ENCODE results near the gene CGRRF1. TPM values are rescaled to one million over a fixed set of nuclear protein-coding genes. Genes with fewer than 3 reads are reported as not detected.

The CGRRF1 gene
- total RNA-seq, 1 donor from 2014 or later: 16.7 TPM

DNA sequence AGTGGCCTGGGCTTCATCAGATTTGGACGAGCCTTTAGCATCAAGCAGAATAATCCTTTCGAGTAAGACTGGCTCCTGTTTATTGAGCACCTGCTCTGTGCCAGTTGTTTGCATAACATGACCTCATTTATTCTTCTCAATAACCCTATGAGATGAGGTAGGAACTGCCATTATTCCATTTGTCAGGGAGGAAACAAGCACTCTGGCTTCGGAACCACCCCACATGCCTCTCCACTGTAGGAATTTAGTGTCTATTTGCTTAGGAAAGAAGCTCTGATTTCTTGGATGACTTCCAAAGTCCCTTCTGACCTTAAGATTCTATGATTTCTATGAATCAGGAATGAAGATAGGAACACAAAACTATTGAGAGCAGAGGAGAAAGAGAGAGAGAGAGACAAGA, 68.3 kb downstream of the CGRRF1 start:
- DNase-seq (ENCODE audit: low read depth): no peak

DNA sequence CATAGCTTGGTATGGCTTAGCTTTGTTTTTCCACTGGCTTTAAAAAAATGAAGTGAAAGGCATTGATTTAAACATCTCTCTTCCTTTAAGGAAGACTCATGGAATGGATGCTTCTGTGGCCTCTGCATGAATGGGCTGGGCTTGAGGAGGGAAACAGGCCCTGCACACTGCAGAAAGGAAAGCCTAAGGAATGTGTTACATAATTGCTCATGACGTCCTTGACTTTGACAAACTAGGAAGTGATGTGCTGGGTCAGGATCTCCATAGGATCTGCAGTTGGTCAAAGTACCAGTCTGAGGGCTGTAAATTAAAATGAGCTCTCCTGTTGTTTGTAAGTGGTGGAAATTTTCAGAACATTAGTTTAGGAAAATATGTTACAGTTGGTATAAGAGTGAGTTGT, 69.9 kb downstream of the CGRRF1 start:
- peak; percentile 51 for DNase-seq (ENCODE audit: low read depth)

DNA sequence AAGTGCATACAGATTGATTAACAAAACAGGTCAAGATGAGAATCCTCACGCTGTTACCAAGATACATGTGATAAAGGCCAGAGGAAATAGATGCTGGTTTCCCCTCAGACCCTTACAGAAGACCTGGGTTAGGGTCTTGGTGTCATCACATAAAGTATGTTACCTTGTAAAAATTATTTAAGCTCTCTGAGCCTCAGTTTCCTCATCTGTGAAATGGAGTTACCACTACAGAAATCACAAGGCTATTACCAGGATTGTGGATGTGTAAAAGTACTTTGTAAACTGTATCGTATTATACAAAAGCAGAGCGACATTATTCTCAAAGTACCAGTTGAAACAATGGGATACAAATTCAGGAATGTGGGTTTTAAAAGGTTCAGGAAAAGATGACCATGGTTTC, 71.2 kb downstream of the CGRRF1 start:
- no peak for DNase-seq (ENCODE audit: low read depth)

DNA sequence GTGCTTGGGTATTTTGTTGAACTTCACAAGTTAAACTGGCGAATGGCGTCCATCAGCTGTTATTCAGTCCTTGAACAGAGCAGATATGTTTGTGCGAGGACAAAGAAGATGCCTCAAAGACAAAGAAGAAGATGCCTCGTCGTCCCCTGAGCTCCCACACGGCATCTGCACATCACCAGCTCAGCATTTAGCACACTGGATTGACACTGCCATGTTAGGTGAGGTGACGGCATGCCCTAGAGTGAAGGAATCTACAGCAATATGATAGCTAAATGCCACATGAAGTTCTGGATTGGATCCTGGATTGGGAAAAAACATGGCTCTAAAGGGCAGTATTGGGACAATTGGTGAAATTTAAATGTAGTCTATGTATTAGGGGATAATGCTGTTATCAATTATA, 72.6 kb downstream of the CGRRF1 start:
- no peak for DNase-seq (ENCODE audit: low read depth)

DNA sequence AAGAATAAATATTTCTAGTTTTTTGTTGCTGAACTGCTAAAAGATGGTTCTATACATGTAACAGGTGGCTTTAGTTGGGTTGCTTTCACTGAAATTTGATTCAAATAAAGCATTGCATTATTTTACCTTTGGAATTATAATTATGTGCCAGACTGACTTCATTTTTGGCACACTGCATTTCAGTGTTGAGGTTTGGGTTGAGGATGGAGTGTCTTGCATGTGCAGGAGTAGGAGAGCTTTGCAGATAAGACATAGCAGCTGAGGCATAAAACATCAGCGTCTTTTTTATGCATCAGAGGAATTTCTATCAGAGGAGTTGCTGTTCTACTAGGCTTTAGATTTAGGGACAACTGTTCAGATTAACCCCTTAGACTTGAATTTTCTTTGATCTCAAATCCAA, 74.4 kb downstream of the CGRRF1 start:
- no peak for DNase-seq (ENCODE audit: low read depth)

DNA sequence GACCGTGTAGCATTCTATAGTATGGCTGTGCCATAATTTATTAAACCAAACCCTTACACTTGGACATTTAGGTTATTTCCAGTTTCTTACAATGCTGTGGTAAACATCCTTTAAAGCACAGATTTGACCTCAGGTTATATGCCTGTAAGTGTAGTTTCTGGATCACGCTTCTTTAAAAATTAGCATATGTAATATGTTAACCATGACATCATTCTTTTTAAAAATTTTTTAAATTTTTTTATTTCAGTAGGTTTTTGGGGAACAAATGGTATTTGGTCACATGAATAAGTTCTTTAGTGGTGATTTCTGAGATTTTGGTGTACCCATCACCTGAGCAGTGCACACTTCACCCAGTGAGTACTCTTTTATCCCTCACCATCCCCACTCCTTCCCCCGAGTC, 75.5 kb downstream of the CGRRF1 start:
- no peak for DNase-seq (ENCODE audit: low read depth)

Other genes with a start within 250 kb of the CGRRF1 start
- gene CDKN3, start 112.9 kb upstream of the CGRRF1 start, total RNA-seq: 3.5 and 43.6 TPM in 2 replicates
- gene CNIH1, start 68.5 kb upstream of the CGRRF1 start, total RNA-seq: 171 and 203 TPM in 2 replicates
- 113 and 175 TPM in 2 replicates for gene GMFB, start 20.9 kb upstream of the CGRRF1 start, total RNA-seq
- gene SAMD4A, start 57.2 kb downstream of the CGRRF1 start, total RNA-seq: 49.5 and 81.5 TPM in 2 replicates

Data from renal cortical epithelial cell (primary cell).